WI38 (cell line): Measurements from ENCODE around the gene REN.

ENCODE experiments used
- H3K4me3 ChIP-seq: 2 replicates; pipeline ENCODE4 v1.5.1; 2011; ENCODE audit warnings: low read depth, mild to moderate bottlenecking, control low read depth, low read length
- TF ChIP-seq, protein P1 (sequence below): IDR thresholded peaks from 2 replicates; pipeline ENCODE4 v1.5.1; 2012; ENCODE audit warnings: low read depth, mild to moderate bottlenecking, control low read depth, low read length

REN gene

DNA sequence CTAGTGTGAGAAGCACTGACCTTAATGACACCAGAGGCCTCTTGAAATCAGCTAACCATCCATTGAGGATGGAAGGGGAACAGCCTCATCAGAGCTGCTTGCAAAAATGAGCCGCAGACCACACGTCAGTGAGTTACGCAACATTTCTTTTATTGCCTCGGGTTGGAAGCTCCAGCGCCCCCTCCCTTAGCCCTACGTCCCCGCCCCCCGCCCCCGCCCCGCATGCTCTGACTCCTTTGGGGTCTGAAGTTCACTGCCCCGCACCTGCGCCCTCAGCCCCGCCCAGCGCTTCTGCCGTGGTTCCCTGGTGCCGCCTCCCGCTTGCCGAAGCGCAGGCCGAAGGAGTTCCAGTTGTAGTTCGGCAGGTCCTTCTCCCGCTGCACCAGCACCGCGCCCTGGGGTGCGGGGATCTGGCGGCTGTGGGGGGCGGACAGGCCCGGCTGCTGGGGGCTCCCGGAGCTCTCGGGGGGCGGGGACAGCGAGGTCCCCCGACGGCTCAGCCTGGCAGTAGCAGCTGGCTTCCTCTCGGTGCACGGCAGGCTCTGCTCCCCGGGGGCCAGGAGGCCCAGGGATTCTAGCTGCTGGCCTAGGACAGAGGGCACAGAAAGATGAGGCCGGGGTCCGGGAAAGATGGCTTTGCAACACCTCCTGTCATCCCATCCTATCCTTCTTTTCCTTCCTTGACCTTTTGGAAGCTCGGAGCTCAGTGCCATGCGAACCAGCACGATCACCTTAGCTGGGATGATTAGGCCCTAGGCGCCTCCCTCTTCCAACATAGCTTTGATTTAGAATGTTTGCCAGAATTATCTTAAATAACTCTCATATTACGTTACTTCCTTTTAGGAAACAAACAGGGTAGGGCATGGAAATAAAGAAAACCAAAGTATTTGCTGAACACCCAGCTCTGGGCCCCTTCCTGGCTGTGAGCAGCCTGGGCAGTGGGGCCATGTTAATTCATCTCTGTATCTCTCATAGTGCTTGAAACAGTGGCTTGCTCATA is 24.4 kb upstream of the REN start:
- no peak overlapping the region for H3K4me3 ChIP-seq
- TF ChIP-seq, protein P1, sequence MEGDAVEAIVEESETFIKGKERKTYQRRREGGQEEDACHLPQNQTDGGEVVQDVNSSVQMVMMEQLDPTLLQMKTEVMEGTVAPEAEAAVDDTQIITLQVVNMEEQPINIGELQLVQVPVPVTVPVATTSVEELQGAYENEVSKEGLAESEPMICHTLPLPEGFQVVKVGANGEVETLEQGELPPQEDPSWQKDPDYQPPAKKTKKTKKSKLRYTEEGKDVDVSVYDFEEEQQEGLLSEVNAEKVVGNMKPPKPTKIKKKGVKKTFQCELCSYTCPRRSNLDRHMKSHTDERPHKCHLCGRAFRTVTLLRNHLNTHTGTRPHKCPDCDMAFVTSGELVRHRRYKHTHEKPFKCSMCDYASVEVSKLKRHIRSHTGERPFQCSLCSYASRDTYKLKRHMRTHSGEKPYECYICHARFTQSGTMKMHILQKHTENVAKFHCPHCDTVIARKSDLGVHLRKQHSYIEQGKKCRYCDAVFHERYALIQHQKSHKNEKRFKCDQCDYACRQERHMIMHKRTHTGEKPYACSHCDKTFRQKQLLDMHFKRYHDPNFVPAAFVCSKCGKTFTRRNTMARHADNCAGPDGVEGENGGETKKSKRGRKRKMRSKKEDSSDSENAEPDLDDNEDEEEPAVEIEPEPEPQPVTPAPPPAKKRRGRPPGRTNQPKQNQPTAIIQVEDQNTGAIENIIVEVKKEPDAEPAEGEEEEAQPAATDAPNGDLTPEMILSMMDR, result no peak

DNA sequence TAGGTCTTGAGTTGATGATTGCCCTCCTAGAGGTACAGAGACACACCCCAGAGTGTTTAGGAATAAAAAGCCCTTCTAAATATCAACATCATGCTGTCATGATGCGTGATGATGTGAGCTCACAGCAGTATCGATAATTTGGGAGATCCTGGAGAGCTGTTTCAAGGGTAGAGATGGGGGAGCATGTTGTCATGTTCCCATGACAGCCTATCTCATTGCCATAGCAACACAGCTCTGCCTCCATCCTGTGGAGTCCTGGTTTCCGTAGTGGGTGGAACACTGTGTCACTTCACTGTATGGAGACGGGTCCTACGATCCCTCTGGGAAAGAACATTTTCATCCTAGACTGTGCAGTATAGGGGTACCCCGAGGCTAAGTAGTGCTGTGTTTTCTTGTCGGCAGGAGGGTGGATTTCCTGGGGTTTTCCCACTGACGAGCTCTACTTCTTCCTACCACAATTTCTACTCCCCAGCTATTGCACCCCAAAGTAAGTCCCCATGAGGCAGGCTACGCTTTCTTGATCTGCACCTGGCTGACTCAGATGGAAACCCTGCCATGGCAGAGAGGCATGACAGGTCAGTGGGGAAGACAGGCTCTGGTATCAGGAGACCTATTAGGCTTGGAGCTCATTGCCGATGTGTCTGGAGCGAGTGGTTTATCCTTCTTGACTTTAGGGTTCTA is 23.0 kb upstream of the REN start:
- TF ChIP-seq, protein P1, result no peak
- no peak overlapping the region for H3K4me3 ChIP-seq

DNA sequence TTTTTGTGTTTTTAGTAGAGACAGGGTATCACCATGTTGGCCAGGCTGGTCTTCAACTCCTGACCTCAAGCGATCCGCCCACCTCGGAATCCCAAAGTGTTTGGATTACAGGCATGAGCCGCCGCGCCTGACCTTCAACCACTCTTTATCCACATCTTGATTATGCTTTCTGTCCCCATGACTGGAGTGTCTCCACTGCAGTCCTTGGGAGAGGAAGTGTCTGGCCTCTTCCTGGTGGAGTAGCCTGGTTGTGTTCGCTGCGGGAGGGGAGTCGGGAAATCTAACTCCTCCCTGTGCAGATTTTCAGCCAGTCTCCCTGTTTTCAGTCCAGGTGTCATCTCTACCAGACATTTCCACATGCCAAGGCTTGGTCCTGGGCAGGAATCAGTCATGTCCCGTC is 20.5 kb upstream of the REN start:
- H3K4me3 ChIP-seq, result no peak overlapping the region
- TF ChIP-seq, protein P1, result no peak

DNA sequence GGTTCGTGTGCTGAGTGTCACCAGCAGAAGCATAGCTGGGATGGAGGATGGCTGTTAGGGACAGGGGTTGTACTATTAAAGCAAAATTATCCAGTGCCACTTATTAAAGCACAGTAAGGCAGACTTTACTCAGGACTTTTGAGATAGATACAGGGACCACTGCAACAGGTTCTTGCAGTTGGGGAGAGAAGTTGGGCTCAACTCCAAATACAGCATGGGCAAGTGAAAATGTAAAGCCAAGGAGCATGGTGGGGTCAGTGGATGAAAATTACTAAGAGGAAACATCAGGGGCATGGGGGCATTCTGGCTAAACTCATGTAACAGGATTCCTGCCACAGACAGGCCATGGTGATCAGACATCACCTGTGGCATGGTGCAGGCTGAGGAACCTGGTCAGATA is 15.0 kb upstream of the REN start:
- TF ChIP-seq, protein P1, result no peak
- no peak overlapping the region for H3K4me3 ChIP-seq

DNA sequence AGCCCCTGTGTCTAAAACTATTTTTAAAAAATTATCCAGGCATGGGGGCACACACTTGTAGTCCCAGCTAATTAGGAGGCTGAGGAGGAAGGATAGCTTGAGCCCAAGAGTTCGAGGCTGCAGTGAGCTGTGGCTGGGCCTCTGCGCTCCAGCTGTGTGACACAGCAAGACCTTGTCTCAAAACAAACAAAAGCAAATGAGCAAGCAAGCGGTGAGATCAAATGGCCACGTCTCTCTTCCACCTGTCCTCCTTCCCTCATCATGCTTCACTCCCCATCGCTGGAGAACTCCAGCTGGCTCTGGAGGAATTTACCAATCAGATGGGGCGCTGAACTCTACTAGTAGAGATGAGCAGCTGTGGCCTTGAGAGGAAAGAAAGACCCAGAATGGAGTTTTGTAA is 14.0 kb upstream of the REN start:
- no peak overlapping the region for H3K4me3 ChIP-seq
- TF ChIP-seq, protein P1, result no peak

DNA sequence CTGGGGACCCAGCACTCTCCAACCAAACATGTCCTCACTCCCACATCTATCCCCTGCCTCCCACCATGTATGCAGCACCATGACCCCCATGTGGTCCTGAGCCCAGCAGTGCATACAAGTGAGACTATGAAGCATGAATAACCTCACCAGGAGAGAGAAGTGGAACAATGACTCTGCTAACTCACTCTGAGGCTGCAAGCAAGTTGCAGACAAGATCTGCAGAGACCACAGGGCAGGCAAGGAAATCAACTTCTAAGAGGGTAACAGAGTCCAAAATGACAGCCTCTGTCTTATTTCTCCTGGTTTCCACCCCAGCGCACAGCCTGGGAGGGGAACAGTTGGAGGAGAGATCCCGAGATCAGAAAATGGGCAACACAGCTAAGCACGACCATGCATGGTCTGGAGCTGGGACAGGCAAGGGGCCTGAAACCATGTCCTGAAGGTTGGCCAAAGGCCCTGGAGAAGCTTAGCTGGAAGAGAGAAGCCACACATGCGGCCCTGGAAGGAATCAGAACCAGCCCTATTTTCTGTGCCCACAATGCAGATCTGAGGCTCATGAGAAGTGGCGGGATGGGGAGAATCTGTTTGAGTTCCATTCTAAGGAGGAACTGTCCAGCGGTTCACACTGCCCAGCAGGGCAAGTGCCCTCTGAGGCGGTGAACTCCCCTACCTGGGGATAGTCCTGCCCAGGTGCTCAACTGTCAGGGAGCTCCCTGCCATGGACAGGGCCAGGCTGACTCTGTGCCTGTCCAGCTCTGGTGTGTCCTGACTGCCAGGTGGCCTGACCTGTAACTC is 12.5 kb upstream of the REN start:
- TF ChIP-seq, protein P1, result no peak
- H3K4me3 ChIP-seq, result no peak overlapping the region
